ENCODE measurements around the gene SGMS1. TPM values are rescaled to one million over a fixed set of nuclear protein-coding genes. Genes with fewer than 3 reads are reported as not detected.
"Not testable (repeated sequence)": the region's sequence is repeated elsewhere in the genome, so short reads cannot be mapped to it uniquely, and the experiment has no call there.

Gene SGMS1
- total and polyA plus RNA-seq, 4 experiments from 2014 or later, result 10.0 to 33.0 (median 20.3) TPM

GRCh38 chr10:50496228-50496627 is 127.5 kb downstream of the SGMS1 start:
- Mint-ChIP-seq H3K4me3 (no peak overlapping the region), H3K27ac (peak overlapping the region in 1 of 7 donors; percentile 43), H3K4me1 (peaks cover 19 to 28% (median 24%) of the 10 kb centered on the region in 4 donors), H3K9me3 (peaks cover 0 to 2% (median 0%) of the 10 kb centered on the region in 8 donors), H3K36me3 (peaks cover 18 to 51% of the 10 kb centered on the region in 2 donors), H3K27me3 (no peaks in the 10 kb centered on the region)
- intact Hi-C loops (cut with micrococcal nuclease), result no loop called here
- no peak for DNase-seq
- no peaks in the 10 kb centered on the region for H3K9me3 ChIP-seq (ENCODE audit: control insufficient read depth in 1 of 2, low read length in 2 of 2)
- H3K4me1 ChIP-seq (ENCODE audit: insufficient read depth, low read length), result no peaks in the 10 kb centered on the region
- no peak overlapping the region for H3K4me3 ChIP-seq (ENCODE audit: low read length in 2 of 2)
- no peaks in the 10 kb centered on the region for H3K27me3 ChIP-seq (ENCODE audit: insufficient read depth, low read length)
- H3K36me3 ChIP-seq (ENCODE audit: insufficient read depth, low read length), result no peaks in the 10 kb centered on the region
- CTCF ChIA-PET (ENCODE audit: partially characterized antibody), result no interaction called here
- no peak overlapping the region for H3K27ac ChIP-seq (ENCODE audit: low read depth, low read length)
- POLR2A ChIA-PET (ENCODE audit: partially characterized antibody), result no interaction called here

DNA sequence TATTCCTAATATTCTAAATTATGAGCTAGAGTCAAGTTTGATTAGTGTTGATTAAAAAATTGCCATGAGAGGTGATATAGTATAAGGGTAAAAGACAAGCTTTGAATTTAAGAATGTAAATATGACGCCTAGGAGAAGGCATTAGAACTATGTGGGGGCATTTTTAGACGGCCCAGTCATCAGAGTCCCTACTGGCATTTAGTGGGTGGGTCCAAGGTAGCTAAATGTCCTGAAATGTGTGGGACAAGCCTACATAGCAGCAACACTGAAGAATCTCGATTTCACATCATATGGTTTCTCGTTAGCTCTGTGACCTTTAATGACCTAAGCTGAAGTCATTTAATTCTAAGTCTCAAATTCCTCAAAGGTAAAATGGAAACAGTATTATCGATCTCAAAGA is 133.5 kb downstream of the SGMS1 start:
- Histone ChIP-seq H3K27ac (ENCODE audit: low read depth, low read length) (no peak overlapping the region), H3K36me3 (ENCODE audit: insufficient read depth, low read length) (no peaks in the 10 kb centered on the region), H3K27me3 (ENCODE audit: insufficient read depth, low read length) (no peaks in the 10 kb centered on the region), H3K4me1 (ENCODE audit: insufficient read depth, low read length) (no peaks in the 10 kb centered on the region), H3K4me3 (ENCODE audit: low read length in 2 of 2) (no peak overlapping the region), H3K9me3 (ENCODE audit: control insufficient read depth in 1 of 2, low read length in 2 of 2) (no peaks in the 10 kb centered on the region)
- POLR2A ChIA-PET (ENCODE audit: partially characterized antibody), result interaction anchor here (0.6 to 1.2 kb wide), 2 partner anchors 22 to 27 kb away, joined by 3 to 4 read pairs; no protein-coding TSS in a partner anchor
- Mint-ChIP-seq H3K9me3 (peaks cover 2 to 15% (median 9%) of the 10 kb centered on the region in 8 donors), H3K4me1 (peaks cover 13 to 23% (median 18%) of the 10 kb centered on the region in 4 donors), H3K36me3 (peaks cover 34 to 53% of the 10 kb centered on the region in 2 donors), H3K27ac (no peak overlapping the region), H3K27me3 (no peaks in the 10 kb centered on the region), H3K4me3 (no peak overlapping the region)
- intact Hi-C loops (cut with micrococcal nuclease), result no loop called here
- no peak for DNase-seq
- CTCF ChIA-PET (ENCODE audit: partially characterized antibody), result interaction anchor here (1.0 to 1.6 kb wide), 2 partner anchors 9 to 22 kb away, joined by 3 to 5 read pairs; no protein-coding TSS in a partner anchor

GRCh38 chr10:50484550-50484949 is 139.2 kb downstream of the SGMS1 start:
- H3K27ac ChIP-seq (ENCODE audit: low read depth, low read length); H3K4me3 ChIP-seq (ENCODE audit: low read length in 2 of 2); H3K27me3 Mint-ChIP-seq; POLR2A ChIA-PET (ENCODE audit: partially characterized antibody); H3K9me3 ChIP-seq (ENCODE audit: control insufficient read depth in 1 of 2, low read length in 2 of 2); H3K4me3 Mint-ChIP-seq; H3K36me3 ChIP-seq (ENCODE audit: insufficient read depth, low read length); H3K27ac Mint-ChIP-seq; intact Hi-C loops (cut with micrococcal nuclease); DNase-seq; H3K4me1 ChIP-seq (ENCODE audit: insufficient read depth, low read length); H3K27me3 ChIP-seq (ENCODE audit: insufficient read depth, low read length): not testable (repeated sequence)
- Mint-ChIP-seq H3K9me3 (peaks cover 0 to 37% (median 26%) of the 10 kb centered on the region in 8 donors), H3K36me3 (peaks cover 56 to 70% of the 10 kb centered on the region in 2 donors), H3K4me1 (peaks cover 7 to 28% (median 12%) of the 10 kb centered on the region in 4 donors)
- CTCF ChIA-PET (ENCODE audit: partially characterized antibody), result interaction anchor here (1.1 kb wide), 1 partner anchor 13 kb away, joined by 3 read pairs; no protein-coding TSS in a partner anchor

- intact Hi-C loops (cut with micrococcal nuclease), result no loop called here
- Mint-ChIP-seq H3K4me3 (no peak overlapping the region), H3K27me3 (no peaks in the 10 kb centered on the region), H3K9me3 (peaks cover 3 to 28% (median 23%) of the 10 kb centered on the region in 8 donors), H3K27ac (peak overlapping the region in 1 of 7 donors; percentile 13), H3K4me1 (peaks cover 6 to 35% (median 10%) of the 10 kb centered on the region in 4 donors), H3K36me3 (peaks cover 68 to 87% of the 10 kb centered on the region in 2 donors)
- Histone ChIP-seq H3K27ac (ENCODE audit: low read depth, low read length) (no peak overlapping the region), H3K36me3 (ENCODE audit: insufficient read depth, low read length) (no peaks in the 10 kb centered on the region), H3K4me1 (ENCODE audit: insufficient read depth, low read length) (no peaks in the 10 kb centered on the region), H3K9me3 (ENCODE audit: control insufficient read depth in 1 of 2, low read length in 2 of 2) (no peaks in the 10 kb centered on the region), H3K27me3 (ENCODE audit: insufficient read depth, low read length) (no peaks in the 10 kb centered on the region), H3K4me3 (ENCODE audit: low read length in 2 of 2) (no peak overlapping the region)
- DNase-seq, result no peak
- ChIA-PET POLR2A (ENCODE audit: partially characterized antibody) (interaction anchor here (1.2 kb wide), 1 partner anchor 10 kb away, joined by 3 read pairs; no protein-coding TSS in a partner anchor), CTCF (ENCODE audit: partially characterized antibody) (no interaction called here)
Observed at GRCh38 chr10:50480054-50481007, 143.4 kb downstream of the SGMS1 start.

DNA sequence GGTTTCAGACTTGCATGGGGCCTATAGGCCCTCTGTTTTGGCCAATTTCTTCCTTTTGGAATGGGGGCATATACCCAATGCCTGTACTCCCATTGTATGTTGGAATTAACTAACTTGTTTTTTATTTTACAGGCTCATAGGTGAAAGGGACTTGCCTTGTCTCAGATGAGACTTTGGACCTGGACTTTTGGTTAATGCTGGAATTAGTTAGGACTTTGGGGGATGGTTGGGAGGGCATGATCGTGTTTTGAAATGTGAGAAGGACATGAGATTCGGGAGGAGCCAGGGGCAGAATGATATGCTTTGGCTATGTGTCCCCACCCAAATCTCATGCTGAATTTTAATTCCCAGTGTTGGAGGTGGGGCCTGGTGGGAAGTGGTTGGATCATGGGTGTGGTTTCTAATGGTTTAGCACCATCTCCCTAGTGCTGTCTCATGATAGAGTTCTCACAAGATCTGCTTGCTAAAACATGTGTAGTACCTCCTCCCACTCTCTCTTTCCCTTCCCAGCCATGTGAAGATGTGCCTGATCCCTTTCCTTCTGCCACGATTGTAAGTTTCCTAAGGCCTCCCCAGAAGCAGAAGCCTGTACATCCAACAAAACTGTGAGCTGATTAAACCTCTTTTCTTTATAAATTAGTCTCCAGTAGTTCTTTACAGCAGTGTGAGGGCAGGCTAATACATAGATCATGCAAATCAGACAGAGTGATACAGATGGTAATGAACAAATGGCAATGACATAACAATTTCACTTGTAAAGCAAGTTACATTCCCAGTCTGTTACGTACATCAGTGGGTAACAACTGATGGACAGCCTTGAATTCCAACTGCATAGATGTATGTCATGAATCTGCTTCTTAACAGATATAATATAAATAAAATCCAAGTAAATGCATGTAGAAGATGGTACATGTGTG is 146.2 kb downstream of the SGMS1 start:
- Histone ChIP-seq H3K27me3 (ENCODE audit: insufficient read depth, low read length) (no peaks in the 10 kb centered on the region), H3K4me1 (ENCODE audit: insufficient read depth, low read length) (no peaks in the 10 kb centered on the region), H3K4me3 (ENCODE audit: low read length in 2 of 2) (no peak overlapping the region), H3K27ac (ENCODE audit: low read depth, low read length) (no peak overlapping the region), H3K9me3 (ENCODE audit: control insufficient read depth in 1 of 2, low read length in 2 of 2) (no peaks in the 10 kb centered on the region), H3K36me3 (ENCODE audit: insufficient read depth, low read length) (no peaks in the 10 kb centered on the region)
- intact Hi-C loops (cut with micrococcal nuclease), result no loop called here
- peaks cover 0 to 8% (median 2%) of the 10 kb centered on the region in 8 donors for H3K9me3 Mint-ChIP-seq
- H3K27me3 Mint-ChIP-seq, result no peaks in the 10 kb centered on the region
- no peak for DNase-seq
- H3K4me3 Mint-ChIP-seq, result no peak overlapping the region
- H3K27ac Mint-ChIP-seq, result peak overlapping the region in 1 of 7 donors; percentile 12
- ChIA-PET CTCF (ENCODE audit: partially characterized antibody) (interaction anchor here (1.1 kb wide), 1 partner anchor 17 kb away, joined by 4 read pairs; no protein-coding TSS in a partner anchor), POLR2A (ENCODE audit: partially characterized antibody) (no interaction called here)
- H3K4me1 Mint-ChIP-seq, result peaks cover 12 to 33% (median 17%) of the 10 kb centered on the region in 4 donors
- H3K36me3 Mint-ChIP-seq, result peaks cover 47 to 66% of the 10 kb centered on the region in 2 donors

- Mint-ChIP-seq H3K9me3 (peaks cover 0 to 11% (median 1%) of the 10 kb centered on the region in 8 donors), H3K4me1 (peaks cover 36 to 50% (median 43%) of the 10 kb centered on the region in 4 donors), H3K27me3 (no peaks in the 10 kb centered on the region), H3K27ac (no peak overlapping the region), H3K4me3 (no peak overlapping the region), H3K36me3 (peaks cover 23 to 34% of the 10 kb centered on the region in 2 donors)
- H3K4me3 ChIP-seq (ENCODE audit: low read length in 2 of 2), result no peak overlapping the region
- no peaks in the 10 kb centered on the region for H3K9me3 ChIP-seq (ENCODE audit: control insufficient read depth in 1 of 2, low read length in 2 of 2)
- H3K36me3 ChIP-seq (ENCODE audit: insufficient read depth, low read length), result no peaks in the 10 kb centered on the region
- POLR2A ChIA-PET (ENCODE audit: partially characterized antibody), result no interaction called here
- H3K4me1 ChIP-seq (ENCODE audit: insufficient read depth, low read length), result peaks cover 26% of the 10 kb centered on the region
- H3K27me3 ChIP-seq (ENCODE audit: insufficient read depth, low read length), result no peaks in the 10 kb centered on the region
- DNase-seq, result no peak
- CTCF ChIA-PET (ENCODE audit: partially characterized antibody), result no interaction called here
- intact Hi-C loops (cut with micrococcal nuclease), result no loop called here
- no peak overlapping the region for H3K27ac ChIP-seq (ENCODE audit: low read depth, low read length)
Observed at GRCh38 chr10:50473756-50474155, 150.0 kb downstream of the SGMS1 start.

All from CD4-positive, alpha-beta memory T cell (primary cell).